Activated CD8-positive, alpha-beta memory T cell treated with anti-CD3 and anti-CD28 coated beads, Interleukin-2, amount 50 U/mL, for 1 hour (primary cell): ENCODE measurements around the gene PPRC1.

Experiments used
- DNase-seq: peaks from one replicate; pipeline ENCODE4 v3.0.0-alpha.2; 2020; ENCODE audit errors: extremely low read depth

Gene PPRC1

GRCh38 chr10:102146971-102147428 is 14.2 kb downstream of the PPRC1 start:
- DNase-seq = no peak

GRCh38 chr10:102147561-102147960 is 14.7 kb downstream of the PPRC1 start:
- no peak for DNase-seq

- DNase-seq = no peak
Observed at GRCh38 chr10:102148275-102148674, 15.4 kb downstream of the PPRC1 start.

GRCh38 chr10:102150970-102151773 is 18.3 kb downstream of the PPRC1 start:
- DNase-seq = no peak

GRCh38 chr10:102151774-102152544 is 19.1 kb downstream of the PPRC1 start, which contains the start of gene NOLC1:
NOLC1 (plus strand) TSS chr10:102152389; CDS start chr10:102152411, 22 bp downstream.
- peak; percentile 95 for DNase-seq

- no peak for DNase-seq
Observed at GRCh38 chr10:102152545-102152890, 19.7 kb downstream of the PPRC1 start.

- no peak for DNase-seq
Observed at GRCh38 chr10:102153093-102153620, 20.3 kb downstream of the PPRC1 start.

GRCh38 chr10:102154466-102155116 is 21.8 kb downstream of the PPRC1 start:
- no peak for DNase-seq

- no peak for DNase-seq
Observed at GRCh38 chr10:102157224-102157623, 24.4 kb downstream of the PPRC1 start.

GRCh38 chr10:102159051-102159597 is 26.3 kb downstream of the PPRC1 start:
- DNase-seq = no peak

GRCh38 chr10:102159831-102160230 is 27.0 kb downstream of the PPRC1 start:
- DNase-seq = no peak

- DNase-seq = no peak
Observed at GRCh38 chr10:102163342-102163989, 30.6 kb downstream of the PPRC1 start.

- no peak for DNase-seq
Observed at GRCh38 chr10:102167861-102168260, 35.0 kb downstream of the PPRC1 start.

GRCh38 chr10:102170602-102171001 is 37.8 kb downstream of the PPRC1 start:
- no peak for DNase-seq

- no peak for DNase-seq
Observed at GRCh38 chr10:102172288-102172687, 39.4 kb downstream of the PPRC1 start.

GRCh38 chr10:102175415-102175814 is 42.6 kb downstream of the PPRC1 start:
- no peak for DNase-seq

- no peak for DNase-seq
Observed at GRCh38 chr10:102184606-102185005, 51.8 kb downstream of the PPRC1 start.

- DNase-seq = no peak
Observed at GRCh38 chr10:102185272-102185671, 52.4 kb downstream of the PPRC1 start.

- DNase-seq = no peak
Observed at GRCh38 chr10:102185811-102186527, 53.1 kb downstream of the PPRC1 start.

GRCh38 chr10:102188298-102188940 is 55.6 kb downstream of the PPRC1 start:
- DNase-seq = no peak
